Measurements from ENCODE around the gene KRTAP2-4.

DNA sequence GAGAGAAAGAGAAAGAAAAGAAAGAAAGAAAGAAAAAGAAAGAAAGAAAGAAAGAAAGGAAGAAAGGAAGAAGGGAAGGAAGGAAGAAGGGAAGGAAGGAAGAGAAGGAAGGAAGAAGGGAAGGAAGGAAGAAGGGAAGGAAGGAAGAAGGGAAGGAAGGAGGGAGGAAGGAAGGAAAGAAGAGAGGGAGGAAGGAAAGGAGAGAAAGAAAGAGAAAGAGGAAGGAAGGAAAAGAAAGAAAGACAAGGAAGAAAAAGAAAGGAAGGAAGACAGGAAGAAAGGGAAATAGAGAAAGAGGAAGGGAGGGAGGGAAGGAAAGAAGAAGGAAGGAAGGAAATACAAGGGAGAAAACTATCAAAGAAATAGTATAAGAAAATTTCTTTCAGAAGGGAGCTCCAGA lies 11.1 kb upstream of the KRTAP2-4 start:
- TF ChIP-seq, protein P1, sequence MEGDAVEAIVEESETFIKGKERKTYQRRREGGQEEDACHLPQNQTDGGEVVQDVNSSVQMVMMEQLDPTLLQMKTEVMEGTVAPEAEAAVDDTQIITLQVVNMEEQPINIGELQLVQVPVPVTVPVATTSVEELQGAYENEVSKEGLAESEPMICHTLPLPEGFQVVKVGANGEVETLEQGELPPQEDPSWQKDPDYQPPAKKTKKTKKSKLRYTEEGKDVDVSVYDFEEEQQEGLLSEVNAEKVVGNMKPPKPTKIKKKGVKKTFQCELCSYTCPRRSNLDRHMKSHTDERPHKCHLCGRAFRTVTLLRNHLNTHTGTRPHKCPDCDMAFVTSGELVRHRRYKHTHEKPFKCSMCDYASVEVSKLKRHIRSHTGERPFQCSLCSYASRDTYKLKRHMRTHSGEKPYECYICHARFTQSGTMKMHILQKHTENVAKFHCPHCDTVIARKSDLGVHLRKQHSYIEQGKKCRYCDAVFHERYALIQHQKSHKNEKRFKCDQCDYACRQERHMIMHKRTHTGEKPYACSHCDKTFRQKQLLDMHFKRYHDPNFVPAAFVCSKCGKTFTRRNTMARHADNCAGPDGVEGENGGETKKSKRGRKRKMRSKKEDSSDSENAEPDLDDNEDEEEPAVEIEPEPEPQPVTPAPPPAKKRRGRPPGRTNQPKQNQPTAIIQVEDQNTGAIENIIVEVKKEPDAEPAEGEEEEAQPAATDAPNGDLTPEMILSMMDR (optimal IDR thresholded peaks at IDR 0.05 in 1 of 3, IDR thresholded peaks at IDR 0.05 in 1 of 3, conservative IDR thresholded peaks at IDR 0.05 in 1 of 3; ENCODE audit: extremely low read depth in 1 of 3, insufficient read depth in 2 of 3, low read length in 3 of 3): no peak
- TF ChIP-seq EZH2 (IDR thresholded peaks at IDR 0.05; ENCODE audit: low read length): no peak

Measured in keratinocyte (primary cell).